H9 (cell line): ENCODE results near the gene FAM89B. TPM values are rescaled to one million over a fixed set of nuclear protein-coding genes. Genes with fewer than 3 reads are reported as not detected.

ENCODE experiments used
- DNase-seq: peaks from one replicate; pipeline ENCODE4 v3.0.0-alpha.2; 2017
- H2AFZ ChIP-seq: one replicate; pipeline ENCODE4 v1.6.1; 2013; ENCODE audit warnings: mild to moderate bottlenecking, low read length, control low read depth, moderate library complexity
- H2AK5ac ChIP-seq: 2 replicates; pipeline ENCODE4 v1.6.1; 2013; ENCODE audit warnings: low read length, control low read depth, mixed read lengths; ENCODE audit not compliant: insufficient read length
- H2BK120ac ChIP-seq: one replicate; pipeline ENCODE4 v1.6.1; 2013; ENCODE audit warnings: low read depth, mild to moderate bottlenecking, low read length, control low read depth, inconsistent platforms; ENCODE audit not compliant: poor library complexity, severe bottlenecking
- H2BK12ac ChIP-seq: 2 replicates; pipeline ENCODE4 v1.6.1; 2013; ENCODE audit warnings: low read length, control low read depth, mixed read lengths, low read depth; ENCODE audit not compliant: insufficient read length
- H2BK15ac ChIP-seq: 2 replicates; pipeline ENCODE4 v1.6.1; 2013; ENCODE audit warnings: low read depth, low read length, control low read depth
- H2BK20ac ChIP-seq: one replicate; pipeline ENCODE4 v1.6.1; 2013; ENCODE audit warnings: low read depth, mild to moderate bottlenecking, low read length, control low read depth, inconsistent platforms; ENCODE audit not compliant: poor library complexity, severe bottlenecking
- H2BK5ac ChIP-seq: 2 replicates; pipeline ENCODE4 v1.6.1; 2013; ENCODE audit warnings: low read length, control low read depth, mixed read lengths; ENCODE audit not compliant: insufficient read length
- H3K14ac ChIP-seq: 2 replicates; pipeline ENCODE4 v1.6.1; 2013; ENCODE audit warnings: low read length, control low read depth; ENCODE audit not compliant: insufficient read depth
- H3K18ac ChIP-seq: 2 replicates; pipeline ENCODE4 v1.6.1; 2013; ENCODE audit warnings: low read depth, mild to moderate bottlenecking, mixed read lengths, low read length, control low read depth; ENCODE audit not compliant: insufficient read length
- H3K23ac ChIP-seq: 2 replicates; pipeline ENCODE4 v1.6.1; 2013; ENCODE audit warnings: low read length, control low read depth, mixed read lengths, low read depth; ENCODE audit not compliant: insufficient read length
- H3K23me2 ChIP-seq: 2 replicates; pipeline ENCODE4 v1.6.1; 2013; ENCODE audit warnings: low read depth, mild to moderate bottlenecking, mixed read lengths, low read length, control low read depth; ENCODE audit not compliant: insufficient read length, poor library complexity, severe bottlenecking
- H3K27ac ChIP-seq: 2 replicates; pipeline ENCODE4 v1.5.1; 2013; ENCODE audit warnings: low read length, control low read depth, mixed read lengths, low read depth; ENCODE audit not compliant: insufficient read length
- H3K27me3 ChIP-seq: 2 replicates; pipeline ENCODE4 v1.6.1; 2013; ENCODE audit warnings: low read length, control low read depth, inconsistent platforms; ENCODE audit not compliant: insufficient read depth
- H3K4ac ChIP-seq: 2 replicates; pipeline ENCODE4 v1.6.1; 2013; ENCODE audit warnings: low read depth, mild to moderate bottlenecking, control low read depth, inconsistent platforms, low read length, moderate library complexity
- H3K4me1 ChIP-seq: 2 replicates; pipeline ENCODE4 v1.6.1; 2013; ENCODE audit warnings: low read length, control low read depth, inconsistent platforms; ENCODE audit not compliant: insufficient read depth
- H3K4me2 ChIP-seq: 2 replicates; pipeline ENCODE4 v1.6.1; 2013; ENCODE audit warnings: low read length, control low read depth, mixed read lengths; ENCODE audit not compliant: insufficient read length, insufficient read depth
- H3K56ac ChIP-seq: 2 replicates; pipeline ENCODE4 v1.6.1; 2013; ENCODE audit warnings: low read depth, mild to moderate bottlenecking, mixed read lengths, low read length, control low read depth; ENCODE audit not compliant: insufficient read length
- H3K79me1 ChIP-seq: 2 replicates; pipeline ENCODE4 v1.6.1; 2013; ENCODE audit warnings: low read depth, mild to moderate bottlenecking, moderate library complexity, low read length, control low read depth, inconsistent platforms; ENCODE audit not compliant: insufficient read depth, poor library complexity, severe bottlenecking
- H3K79me2 ChIP-seq: 2 replicates; pipeline ENCODE4 v1.6.1; 2013; ENCODE audit warnings: low read length, control low read depth, inconsistent platforms; ENCODE audit not compliant: insufficient read depth
- H3K9ac ChIP-seq: 2 replicates; pipeline ENCODE4 v1.6.1; 2013; ENCODE audit warnings: low read length, control low read depth, mixed read lengths; ENCODE audit not compliant: insufficient read length; ENCODE audit errors: extremely low read depth
- H3K9me3 ChIP-seq: one replicate; pipeline ENCODE4 v1.6.1; 2013; ENCODE audit warnings: low read depth, low read length, inconsistent platforms; ENCODE audit not compliant: control insufficient read depth
- H3T11ph ChIP-seq: one replicate; pipeline ENCODE4 v1.6.1; 2013; ENCODE audit warnings: mild to moderate bottlenecking, low read length, control low read depth, inconsistent platforms
- H4K20me1 ChIP-seq: one replicate; pipeline ENCODE4 v1.6.1; 2013; ENCODE audit not compliant: control insufficient read depth, insufficient read length, insufficient read depth
- H4K5ac ChIP-seq: 2 replicates; pipeline ENCODE4 v1.6.1; 2013; ENCODE audit warnings: low read depth, mild to moderate bottlenecking, mixed read lengths, low read length, control low read depth; ENCODE audit not compliant: insufficient read length
- H4K8ac ChIP-seq: replicated peaks from 2 replicates; pipeline ENCODE4 v1.6.1; 2013; ENCODE audit warnings: low read length, control low read depth, mixed read lengths, low read depth; ENCODE audit not compliant: insufficient read length
- H4K91ac ChIP-seq: 2 replicates; pipeline ENCODE4 v1.6.1; 2013; ENCODE audit warnings: low read depth, mild to moderate bottlenecking, moderate library complexity, mixed read lengths, low read length, control low read depth; ENCODE audit not compliant: insufficient read length
- H3K27ac Mint-ChIP-seq, 3 experiments: 2 replicates in 2 of 3; 3 replicates in 1 of 3; pipeline ENCODE4 v1.8.0; 2020 to 2021; ENCODE audit warnings: mixed read lengths in 3 of 3, mild to moderate bottlenecking in 1 of 3, moderate library complexity in 1 of 3
- H3K27me3 Mint-ChIP-seq: 2 replicates; pipeline ENCODE4 v1.8.0; 2021; ENCODE audit warnings: low read depth, mild to moderate bottlenecking, moderate library complexity, mixed read lengths
- H3K36me3 Mint-ChIP-seq, 3 experiments: 2 replicates in 2 of 3; 3 replicates in 1 of 3; pipeline ENCODE4 v1.8.0; 2020 to 2021; ENCODE audit warnings: low read depth in 3 of 3, mixed read lengths in 3 of 3; ENCODE audit not compliant: insufficient read depth in 1 of 3
- H3K4me1 Mint-ChIP-seq, 2 experiments: 2 replicates each; pipeline ENCODE4 v1.8.0; 2020; ENCODE audit warnings: mixed read lengths in 2 of 2
- H3K4me3 Mint-ChIP-seq, 2 experiments: 2 replicates in 1 of 2; 3 replicates in 1 of 2; pipeline ENCODE4 v1.8.0; 2020 to 2021; ENCODE audit warnings: mild to moderate bottlenecking in 2 of 2, mixed read lengths in 2 of 2, moderate library complexity in 1 of 2
- H3K9me3 Mint-ChIP-seq, 2 experiments: 2 replicates in 1 of 2; 3 replicates in 1 of 2; pipeline ENCODE4 v1.8.0; 2020; ENCODE audit warnings: mild to moderate bottlenecking in 2 of 2, mixed read lengths in 2 of 2, moderate library complexity in 1 of 2
- CTCF ChIP-seq: fragments of 200-600 bp; sonication (generic); conservative IDR thresholded peaks from 3 replicates; pipeline ENCODE4 v1.8.0; 2021; ENCODE audit warnings: antibody characterized with exemption, mild to moderate bottlenecking
- WGBS: extraction: QIAGEN DNeasy Blood & Tissue Kit; methylation state at CpG from one replicate; pipeline ENCODE4 v1.1.7; 2013; ENCODE audit warnings: missing lambda C conversion rate, low lambda C conversion rate, mixed read lengths; ENCODE audit not compliant: insufficient read length; ENCODE audit errors: extremely low coverage; 5-methylcytosine and 5-hydroxymethylcytosine counted together
- total RNA-seq: library from RNA; stranded (reverse); gene quantifications from 2 replicates; pipeline ENCODE4 v1.2.1, GENCODE V29; 2021

FAM89B gene
- total RNA-seq, 1 experiment from 2014 or later, result 21.7 TPM

GRCh38 chr11:65580756-65581155 is 8.4 kb downstream of the FAM89B start:
- Histone ChIP-seq H3K14ac (no peak overlapping the region), H2BK20ac (no peak overlapping the region), H2BK15ac (no peak overlapping the region), H3K4me1 (no peaks in the 10 kb centered on the region), H3K79me2 (no peaks in the 10 kb centered on the region), H3K23ac (no peak overlapping the region), H4K20me1 (no peaks in the 10 kb centered on the region), H2AK5ac (no peak overlapping the region), H3K18ac (no peak overlapping the region), H3K56ac (no peak overlapping the region), H2BK5ac (no peak overlapping the region), H3K4me2 (no peak overlapping the region), H3K27ac (no peak overlapping the region), H4K91ac (no peak overlapping the region), H4K8ac (no peak overlapping the region), H3T11ph (no peak overlapping the region), H3K79me1 (no peaks in the 10 kb centered on the region), H3K27me3 (peaks cover 2% of the 10 kb centered on the region; the same call in 1 of the 2 replicates), H2AFZ (no peak overlapping the region), H3K23me2 (no peaks in the 10 kb centered on the region), H3K4ac (no peak overlapping the region), H2BK120ac (no peak overlapping the region), H2BK12ac (no peak overlapping the region), H3K9ac (no peak overlapping the region), H4K5ac (no peak overlapping the region), H3K9me3 (no peaks in the 10 kb centered on the region)
- no CpG with 5 or more reads among the region's 8 CpGs for WGBS
- no peak for DNase-seq
- peaks cover 5 to 13% of the 10 kb centered on the region in 2 experiments; a peak in 2 of 4 replicates for H3K4me1 Mint-ChIP-seq
- H3K27me3 Mint-ChIP-seq, result peaks cover 21% of the 10 kb centered on the region
- H3K9me3 Mint-ChIP-seq, result no peaks in the 10 kb centered on the region
- TF ChIP-seq CTCF, result no peak
- no peak overlapping the region for H3K27ac Mint-ChIP-seq
- no peak overlapping the region for H3K4me3 Mint-ChIP-seq
- H3K36me3 Mint-ChIP-seq, result no peaks in the 10 kb centered on the region
